Measurements from ENCODE around the gene ZC3H12D.

DNA sequence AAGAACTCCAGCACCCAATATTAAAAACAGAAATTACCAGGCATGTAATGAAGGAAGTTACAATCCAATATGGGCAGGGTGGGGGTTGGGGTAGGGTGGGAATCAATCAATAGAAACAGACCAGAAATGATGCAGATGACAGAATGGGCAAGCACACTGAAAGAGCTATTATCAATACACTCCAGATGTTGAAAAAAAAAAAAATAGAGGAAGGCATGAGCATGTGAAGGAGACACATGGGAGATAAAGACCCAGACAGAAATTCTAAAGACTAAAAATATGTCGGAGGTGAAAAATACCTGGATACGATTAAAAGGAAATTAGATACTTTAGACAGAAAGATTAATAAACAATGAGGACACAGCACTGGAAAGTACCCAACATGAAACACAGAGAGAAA, 19.1 kb upstream of the ZC3H12D start:
- TF ChIP-seq TAF1 (IDR thresholded peaks at IDR 0.05; ENCODE audit: low read depth, low read length) (no peak), SPI1 (IDR thresholded peaks at IDR 0.05; ENCODE audit: low read depth, low read length) (no peak), POLR2AphosphoS5 (IDR thresholded peaks at IDR 0.05; ENCODE audit: low read depth, low read length) (no peak), POLR2A (IDR thresholded peaks at IDR 0.05; ENCODE audit: low read depth, low read length) (no peak), PAX5 (IDR thresholded peaks at IDR 0.05; ENCODE audit: insufficient read depth, low read length, severe bottlenecking) (no peak)

All from GM12891 (cell line).